NK-92 (cell line): Measurements from ENCODE around the gene SRM.
"Not testable (repeated sequence)": the region's sequence is repeated elsewhere in the genome, so short reads cannot be mapped to it uniquely, and the experiment has no call there.

Experiments
- DNase-seq: peaks from one replicate; lab custom pipeline; 2025; ENCODE audit not compliant: unreplicated experiment; lab: John Stamatoyannopoulos, UW

The SRM gene

GRCh38 chr1:11059968-11060830, at the start of gene SRM:
Gene SRM, minus strand, starts transcription at chr1:11060018. Its CDS starts 75 bp downstream, at chr1:11059943.
- no peak for DNase-seq

GRCh38 chr1:11109047-11109760, 49.4 kb upstream of the SRM start:
- no peak for DNase-seq

GRCh38 chr1:11107599-11107998, 47.8 kb upstream of the SRM start:
- no peak for DNase-seq

- DNase-seq: no peak
These were observed 45.8 kb upstream of the SRM start for GRCh38 chr1:11105586-11105985.

GRCh38 chr1:11101347-11101746, 41.5 kb upstream of the SRM start:
- DNase-seq: no peak

GRCh38 chr1:11100806-11101205, 41.0 kb upstream of the SRM start:
- not testable (repeated sequence) for DNase-seq

GRCh38 chr1:11100149-11100493, 40.3 kb upstream of the SRM start:
- DNase-seq: no peak

GRCh38 chr1:11099310-11100148, 39.7 kb upstream of the SRM start, which contains the start of gene EXOSC10:
Gene EXOSC10, minus strand, starts transcription at chr1:11099869. Its CDS starts 38 bp downstream, at chr1:11099831.
- peak; percentile 57 for DNase-seq

- DNase-seq: no peak
These were observed 39.1 kb upstream of the SRM start for GRCh38 chr1:11098931-11099309.

- not testable (repeated sequence) for DNase-seq
These were observed 24.0 kb upstream of the SRM start for GRCh38 chr1:11083784-11084183.

GRCh38 chr1:11080931-11081330, 21.1 kb upstream of the SRM start:
- DNase-seq: no peak

GRCh38 chr1:11078631-11079030, 18.8 kb upstream of the SRM start:
- no peak for DNase-seq

- not testable (repeated sequence) for DNase-seq
These were observed 13.6 kb upstream of the SRM start for GRCh38 chr1:11073398-11073797.

GRCh38 chr1:11072216-11072917, 12.5 kb upstream of the SRM start:
- no peak for DNase-seq

- DNase-seq: no peak
These were observed 11.8 kb upstream of the SRM start for GRCh38 chr1:11071463-11072215.

- no peak for DNase-seq
These were observed 11.1 kb upstream of the SRM start for GRCh38 chr1:11070876-11071275.

- DNase-seq: no peak
These were observed 9.0 kb upstream of the SRM start for GRCh38 chr1:11068600-11069473.

GRCh38 chr1:11067716-11068599, 8.1 kb upstream of the SRM start:
- DNase-seq: no peak
